CD4-positive, alpha-beta T cell treated with Interleukin-2 at 100 ng/mL for 4 hours (primary cell): ENCODE data around the gene TNP1.

Experiments
- DNase-seq: peaks from one replicate; pipeline ENCODE4 v3.0.0-alpha.2; 2020; ENCODE audit warnings: low spot score

The TNP1 gene

GRCh38 chr2:216873573-216873972 is 13.7 kb upstream of the TNP1 start:
- DNase-seq: no peak

DNA sequence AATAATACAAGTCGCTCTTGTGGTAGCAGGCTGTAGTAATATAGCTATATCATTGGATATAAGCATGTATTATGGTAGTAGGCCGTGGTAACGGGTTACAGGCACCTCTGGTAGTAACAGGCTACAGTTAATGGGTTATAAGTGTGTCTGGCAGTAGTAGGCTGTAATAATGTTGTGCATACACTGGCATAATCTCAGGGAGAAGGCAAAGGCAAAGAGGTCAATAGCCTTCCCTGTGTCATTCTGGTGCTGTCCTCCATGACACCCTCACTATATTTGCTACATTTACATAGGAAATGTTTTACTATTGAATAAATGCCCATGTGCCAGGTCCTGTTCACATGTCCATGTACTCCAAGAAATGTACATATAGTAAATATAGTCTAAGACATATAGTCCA is 12.8 kb upstream of the TNP1 start:
- DNase-seq: no peak

GRCh38 chr2:216872040-216872439 is 12.2 kb upstream of the TNP1 start:
- no peak for DNase-seq

DNA sequence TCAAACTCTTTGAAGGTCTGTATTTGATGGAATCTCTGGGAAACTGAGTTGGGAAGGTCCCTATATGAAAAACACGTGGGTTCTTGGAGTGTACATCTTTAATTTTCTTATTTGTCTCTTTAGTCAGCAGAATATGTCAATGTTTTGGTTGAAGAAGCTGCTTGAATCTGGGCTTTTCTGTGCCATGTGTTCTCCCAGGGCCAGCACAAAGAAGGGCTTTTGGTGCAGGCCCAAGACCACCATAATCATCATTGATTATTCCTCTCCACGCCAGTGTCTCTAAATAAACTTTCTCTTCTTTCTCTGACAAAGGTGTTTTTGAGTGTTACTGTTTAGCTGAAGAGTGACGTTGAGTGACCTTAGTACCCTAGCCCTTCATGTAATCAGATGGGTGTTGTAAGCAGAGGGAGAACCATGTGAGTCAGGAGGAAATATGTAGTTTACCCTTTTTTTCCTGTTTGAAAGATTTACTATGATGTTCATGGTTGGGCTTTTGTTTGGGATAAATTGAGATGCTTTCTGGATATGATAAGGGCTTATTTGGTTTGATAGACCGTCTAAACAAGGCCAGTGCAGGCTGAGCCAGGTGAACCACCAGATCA is 11.6 kb upstream of the TNP1 start:
- DNase-seq: no peak

- no peak for DNase-seq
Measured at GRCh38 chr2:216870508-216871332, 10.9 kb upstream of the TNP1 start.

- no peak for DNase-seq
Measured at GRCh38 chr2:216866515-216867095, 6.7 kb upstream of the TNP1 start.

- DNase-seq: no peak
Measured at GRCh38 chr2:216865658-216866057, 5.8 kb upstream of the TNP1 start.

- no peak for DNase-seq
Measured at GRCh38 chr2:216863946-216864345, 4.1 kb upstream of the TNP1 start.

DNA sequence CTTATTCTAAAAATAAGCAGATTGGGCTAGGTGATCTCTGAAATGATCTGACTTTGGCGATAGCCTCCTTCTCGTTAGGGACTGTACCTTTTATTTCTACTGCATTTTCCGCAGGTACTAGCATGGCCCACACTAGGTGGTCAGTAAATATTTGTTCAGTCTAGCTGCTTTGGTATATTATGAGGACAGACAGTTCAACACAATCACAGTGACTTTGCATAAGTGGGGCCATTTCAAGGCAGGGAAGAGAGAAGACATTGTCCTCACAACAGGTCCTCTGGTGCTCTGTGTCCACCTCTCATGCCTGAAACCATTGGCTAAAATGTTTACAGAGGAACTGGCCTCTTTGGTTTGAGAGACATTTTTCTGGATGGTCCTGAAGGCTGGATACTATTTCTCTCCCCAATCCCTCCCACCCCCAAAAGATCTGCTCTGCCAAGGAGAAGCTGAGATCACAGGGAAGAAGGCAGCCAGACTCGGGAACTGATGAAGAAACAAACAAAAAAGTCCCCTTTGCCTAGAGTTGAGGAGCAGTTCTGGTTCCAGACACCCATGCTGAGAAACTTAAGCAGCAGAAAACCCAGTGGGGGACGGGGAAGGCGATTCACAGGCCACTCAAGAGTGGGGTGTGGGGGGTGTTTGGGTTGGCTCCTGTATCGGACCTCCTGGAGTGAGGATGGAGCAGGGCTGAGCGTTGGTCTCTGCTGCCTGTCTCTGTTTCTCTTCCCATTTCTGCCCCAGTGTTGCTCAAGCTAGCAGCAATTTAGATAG is 2.9 kb upstream of the TNP1 start:
- DNase-seq: no peak

GRCh38 chr2:216860426-216861137 is 718 bp upstream of the TNP1 start:
- DNase-seq: no peak

DNA sequence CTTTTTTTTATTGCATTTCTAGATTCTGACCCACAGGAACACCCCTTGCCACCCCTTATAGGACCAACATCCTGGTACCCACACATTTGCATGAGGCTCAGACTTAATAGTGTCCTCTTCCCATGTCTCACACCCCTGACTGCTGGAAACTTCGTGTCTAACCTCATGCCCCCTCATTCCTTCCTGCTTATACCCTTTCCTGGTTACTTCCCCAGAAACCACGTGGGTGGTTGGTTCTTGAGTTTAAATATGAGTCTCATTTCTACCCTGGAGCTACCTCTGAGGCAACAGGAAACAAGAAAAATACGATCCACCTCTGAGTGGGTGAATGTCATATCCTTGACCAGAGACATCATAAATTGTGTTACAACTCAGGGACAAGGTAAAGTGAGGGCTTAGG is 1.6 kb downstream of the TNP1 start:
- no peak for DNase-seq

GRCh38 chr2:216857131-216857550 is 2.7 kb downstream of the TNP1 start:
- DNase-seq: no peak

GRCh38 chr2:216856406-216857065 is 3.3 kb downstream of the TNP1 start:
- DNase-seq: no peak

GRCh38 chr2:216855605-216856004 is 4.3 kb downstream of the TNP1 start:
- no peak for DNase-seq

DNA sequence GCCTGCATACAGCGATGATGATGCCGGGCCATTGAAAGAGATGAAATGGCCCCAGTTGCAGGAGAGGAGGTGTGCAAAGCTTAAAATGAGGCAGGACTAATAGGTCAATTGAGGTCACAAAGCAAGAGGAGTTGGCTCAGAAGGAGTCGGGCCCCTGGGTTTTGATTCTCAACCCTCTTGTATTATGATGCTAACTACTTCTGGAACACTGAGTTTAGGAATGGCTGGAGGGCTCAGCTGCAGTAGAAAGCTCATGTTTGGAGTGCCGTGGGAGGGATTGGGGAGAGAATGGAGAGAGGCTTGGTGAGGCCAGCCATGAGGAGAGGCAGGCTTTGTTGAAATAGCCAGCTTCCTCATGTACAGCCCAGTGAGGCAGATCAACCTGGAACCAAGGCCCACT is 4.8 kb downstream of the TNP1 start:
- no peak for DNase-seq

GRCh38 chr2:216851486-216852090 is 8.3 kb downstream of the TNP1 start:
- no peak for DNase-seq

- no peak for DNase-seq
Measured at GRCh38 chr2:216850665-216851322, 9.1 kb downstream of the TNP1 start.

DNA sequence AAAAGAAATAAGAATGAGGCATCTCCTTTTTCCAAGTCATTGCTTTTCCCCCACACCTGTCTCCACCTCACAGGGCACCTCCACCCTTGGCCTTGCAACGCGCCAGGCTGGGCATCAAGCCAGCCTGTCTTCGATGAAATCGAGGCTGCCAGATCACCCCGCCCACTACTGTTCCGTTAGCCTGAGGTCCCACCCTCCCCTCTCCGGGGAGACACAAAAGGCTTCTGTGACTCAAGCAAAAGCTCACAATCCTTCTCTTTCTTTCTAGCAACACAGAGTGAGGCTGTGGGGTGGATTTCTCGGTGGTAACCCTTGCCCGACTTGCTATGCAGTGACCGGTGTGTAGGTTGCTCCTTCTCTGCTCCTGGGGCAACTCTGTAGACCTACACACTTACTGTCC is 9.9 kb downstream of the TNP1 start:
- no peak for DNase-seq

- DNase-seq: no peak
Measured at GRCh38 chr2:216845426-216845825, 14.4 kb downstream of the TNP1 start.

DNA sequence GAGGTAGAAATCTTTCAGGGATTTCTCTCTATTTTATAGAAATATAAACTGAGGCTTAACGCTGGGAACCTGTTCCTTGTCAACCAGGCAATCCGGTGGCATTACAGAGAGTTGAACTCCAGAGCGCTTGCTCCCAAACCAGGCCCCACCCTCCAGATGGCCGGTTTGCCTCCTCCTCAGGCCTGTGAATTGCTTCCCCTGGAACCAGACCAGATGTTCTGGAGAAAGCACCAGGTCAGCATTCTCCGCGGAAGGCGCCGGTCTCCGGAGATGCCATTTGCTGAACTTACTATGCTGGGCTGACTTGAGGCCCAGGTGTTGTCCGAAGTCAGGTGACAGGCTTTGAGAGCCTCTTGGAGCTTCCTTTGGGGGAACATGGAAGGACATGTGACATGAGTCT is 17.2 kb downstream of the TNP1 start:
- DNase-seq: no peak

DNA sequence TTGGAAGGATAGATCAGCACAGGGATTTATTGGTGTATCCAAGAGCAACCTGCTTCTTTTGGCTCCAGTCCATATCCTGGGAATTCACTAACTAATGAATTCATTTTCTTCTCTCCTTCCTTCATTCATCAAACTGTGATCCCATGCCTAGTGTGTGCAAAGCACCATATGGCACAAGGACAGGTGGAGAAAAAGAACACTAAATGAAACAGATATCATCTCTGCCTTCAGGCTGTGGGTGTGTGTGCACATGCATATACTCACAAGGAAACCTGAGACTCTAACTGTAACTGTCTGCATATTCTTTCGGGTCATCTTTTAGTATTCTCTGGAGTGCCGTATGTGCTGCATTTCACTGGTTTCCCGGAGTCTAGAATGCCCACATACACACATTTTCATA is 20.2 kb downstream of the TNP1 start:
- DNase-seq: no peak
